Activated CD4-positive, CD25-positive, alpha-beta regulatory T cell (primary cell): Measurements from ENCODE around the gene ANKMY1.
A peak's percentile ranks its signal among the peaks of the same experiment; 100 is the strongest.

ENCODE experiments used
- DNase-seq, 4 experiments: peaks; one replicate each; lab custom pipeline; 2025; lab: John Stamatoyannopoulos, UW

The ANKMY1 gene

DNA sequence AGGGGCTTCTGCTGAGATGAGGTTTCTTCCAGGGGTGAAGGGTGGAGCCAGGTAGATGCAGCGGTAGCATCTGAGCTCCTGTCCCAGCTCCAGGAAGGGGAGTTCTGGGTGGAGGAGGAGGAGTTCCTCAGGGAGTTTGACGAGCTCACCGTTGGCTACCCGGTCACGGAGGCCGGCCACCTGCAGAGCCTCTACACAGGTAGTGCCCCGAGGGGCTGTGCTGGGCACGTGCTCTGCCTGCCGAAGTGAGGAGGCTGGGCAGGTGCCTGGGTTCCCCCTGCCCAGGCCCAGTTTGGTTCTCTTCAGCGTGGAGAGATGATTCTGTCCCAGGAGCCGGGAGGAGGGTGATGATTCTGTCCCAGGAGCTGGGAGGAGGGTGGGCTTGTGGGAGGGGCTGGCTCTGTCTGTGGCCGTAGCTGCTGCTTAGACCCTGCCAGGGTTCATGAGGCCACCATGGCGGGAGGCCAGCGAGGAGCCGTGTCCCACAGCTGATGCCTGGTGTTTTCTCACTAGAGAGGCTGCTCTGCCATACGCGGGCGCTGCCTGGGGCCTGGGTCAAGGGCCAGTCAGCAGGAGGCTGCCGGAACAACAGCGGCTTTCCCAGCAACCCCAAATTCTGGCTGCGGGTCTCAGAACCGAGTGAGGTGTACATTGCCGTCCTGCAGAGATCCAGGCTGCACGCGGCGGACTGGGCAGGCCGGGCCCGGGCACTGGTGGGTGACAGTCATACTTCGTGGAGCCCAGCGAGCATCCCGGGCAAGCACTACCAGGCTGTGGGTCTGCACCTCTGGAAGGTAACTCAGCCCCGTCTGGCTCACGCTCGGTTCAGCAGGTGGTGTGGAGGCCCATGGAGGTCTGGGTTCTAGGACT, 37.0 kb upstream of the ANKMY1 start:
- DNase-seq: no peak

DNA sequence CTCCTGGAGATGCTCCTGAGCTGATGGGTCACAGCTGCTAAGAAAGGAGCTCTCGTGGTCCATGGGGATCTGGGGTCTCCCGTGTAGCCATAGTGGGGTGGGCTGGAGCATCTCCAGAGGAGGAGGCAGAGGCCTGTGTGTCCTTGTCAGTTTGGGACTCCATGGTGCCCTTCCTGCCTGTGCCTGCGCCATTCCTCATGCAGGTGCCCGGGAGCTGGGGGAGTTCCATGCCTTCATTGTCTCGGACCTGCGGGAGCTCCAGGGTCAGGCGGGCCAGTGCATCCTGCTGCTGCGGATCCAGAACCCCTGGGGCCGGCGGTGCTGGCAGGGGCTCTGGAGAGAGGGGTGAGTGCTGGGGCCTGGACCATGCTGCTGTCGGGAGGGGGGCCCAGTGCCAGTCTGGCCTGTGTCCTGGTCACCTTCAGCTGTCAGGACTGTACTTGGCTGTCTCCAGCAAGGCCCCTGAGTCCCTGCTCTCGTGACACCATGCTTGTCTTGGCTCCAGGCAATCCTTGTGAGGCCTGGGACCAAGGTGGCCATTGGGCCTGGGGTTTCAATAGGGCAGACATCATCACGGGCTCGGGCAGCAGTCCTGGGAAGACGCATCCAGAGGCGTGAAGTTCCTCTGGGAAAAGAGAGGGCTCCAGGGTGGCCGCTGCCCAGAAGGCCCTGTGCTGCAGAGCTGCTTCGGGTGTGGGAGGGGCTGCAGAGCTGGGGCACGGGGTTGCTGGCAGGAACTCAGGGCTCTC, 36.1 kb upstream of the ANKMY1 start:
- no peak for DNase-seq

DNA sequence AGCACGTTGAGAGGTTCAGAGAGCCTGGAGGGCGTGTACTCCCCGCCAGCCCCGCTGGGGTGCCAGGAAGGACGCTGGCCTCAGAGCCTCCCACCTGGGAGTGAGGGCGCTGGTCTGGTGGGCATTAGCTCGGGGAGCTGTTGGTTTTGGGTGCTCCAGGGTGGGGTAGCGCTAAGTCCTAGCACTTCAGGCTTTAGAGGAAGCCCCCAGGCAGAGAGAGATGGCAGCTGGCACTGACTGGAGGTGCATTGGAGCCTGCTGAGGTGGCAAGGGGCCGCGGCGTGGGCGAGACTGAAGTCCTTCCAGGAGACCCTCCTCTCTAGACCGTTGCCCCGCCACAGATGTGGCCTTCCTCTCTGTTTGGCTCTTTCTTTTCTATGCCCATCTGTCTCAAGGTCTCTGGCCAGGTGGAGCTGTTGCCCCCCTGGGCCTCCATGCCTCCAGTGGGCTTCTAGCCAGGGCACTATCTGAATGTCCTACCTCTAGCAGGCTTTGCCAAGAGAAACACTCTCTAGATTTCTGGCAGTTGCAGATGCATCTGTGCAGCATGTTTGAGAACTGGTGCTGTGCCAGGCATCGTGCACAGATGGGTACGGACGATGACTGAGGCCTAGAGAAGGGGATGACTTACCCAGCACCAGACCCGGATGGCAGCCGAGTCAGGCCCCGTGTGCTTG, 35.4 kb upstream of the ANKMY1 start:
- no peak for DNase-seq

DNA sequence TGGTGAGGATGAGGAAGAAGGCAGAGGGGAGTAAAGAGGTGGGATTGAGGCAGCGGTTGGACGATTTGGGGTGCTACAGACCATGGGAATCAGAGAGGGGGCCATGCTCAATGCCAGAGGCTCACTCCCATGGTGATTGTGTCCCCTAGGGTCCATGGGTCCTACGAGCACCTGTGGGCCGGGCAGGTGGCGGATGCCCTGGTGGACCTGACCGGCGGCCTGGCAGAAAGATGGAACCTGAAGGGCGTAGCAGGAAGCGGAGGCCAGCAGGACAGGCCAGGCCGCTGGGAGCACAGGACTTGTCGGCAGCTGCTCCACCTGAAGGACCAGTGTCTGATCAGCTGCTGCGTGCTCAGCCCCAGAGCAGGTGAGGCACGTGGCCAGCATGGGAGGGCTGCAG, 34.0 kb upstream of the ANKMY1 start:
- DNase-seq: no peak

DNA sequence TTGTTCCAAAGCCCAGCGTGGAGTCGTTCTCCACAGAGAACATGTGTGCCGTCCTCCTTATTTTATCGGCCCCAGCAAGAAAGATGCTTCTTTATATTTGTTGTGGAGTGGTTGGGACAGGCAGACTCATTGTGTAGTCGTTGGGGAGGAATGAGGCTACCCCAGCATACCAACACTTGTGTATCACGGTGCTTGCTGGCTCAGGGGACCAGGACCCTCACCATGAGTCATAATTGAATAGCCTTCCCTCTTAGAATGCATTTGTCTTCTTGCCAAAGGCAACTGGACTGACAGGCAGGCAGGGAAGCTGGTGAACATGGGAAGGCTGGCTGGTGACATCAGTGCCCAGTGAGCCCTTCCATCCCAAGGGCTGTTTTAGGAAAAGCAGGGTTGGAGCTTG, 33.4 kb upstream of the ANKMY1 start:
- no peak for DNase-seq

DNA sequence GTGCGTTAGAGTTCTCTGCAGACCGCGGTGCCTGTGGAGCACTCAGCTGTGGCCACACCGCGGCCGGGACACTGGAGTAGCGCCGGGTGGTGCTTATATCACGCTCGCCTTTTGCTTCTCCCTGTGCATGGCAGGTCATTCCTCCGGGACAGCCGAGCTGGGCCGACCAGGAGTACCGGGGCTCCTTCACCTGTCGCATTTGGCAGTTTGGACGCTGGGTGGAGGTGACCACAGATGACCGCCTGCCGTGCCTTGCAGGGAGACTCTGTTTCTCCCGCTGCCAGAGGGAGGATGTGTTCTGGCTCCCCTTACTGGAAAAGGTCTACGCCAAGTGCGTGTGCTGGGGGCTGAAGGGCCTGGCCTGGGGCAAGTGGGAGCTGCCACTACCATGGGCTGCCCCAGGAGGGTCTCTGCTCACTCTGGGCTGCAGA, 32.9 kb upstream of the ANKMY1 start:
- DNase-seq: no peak

DNA sequence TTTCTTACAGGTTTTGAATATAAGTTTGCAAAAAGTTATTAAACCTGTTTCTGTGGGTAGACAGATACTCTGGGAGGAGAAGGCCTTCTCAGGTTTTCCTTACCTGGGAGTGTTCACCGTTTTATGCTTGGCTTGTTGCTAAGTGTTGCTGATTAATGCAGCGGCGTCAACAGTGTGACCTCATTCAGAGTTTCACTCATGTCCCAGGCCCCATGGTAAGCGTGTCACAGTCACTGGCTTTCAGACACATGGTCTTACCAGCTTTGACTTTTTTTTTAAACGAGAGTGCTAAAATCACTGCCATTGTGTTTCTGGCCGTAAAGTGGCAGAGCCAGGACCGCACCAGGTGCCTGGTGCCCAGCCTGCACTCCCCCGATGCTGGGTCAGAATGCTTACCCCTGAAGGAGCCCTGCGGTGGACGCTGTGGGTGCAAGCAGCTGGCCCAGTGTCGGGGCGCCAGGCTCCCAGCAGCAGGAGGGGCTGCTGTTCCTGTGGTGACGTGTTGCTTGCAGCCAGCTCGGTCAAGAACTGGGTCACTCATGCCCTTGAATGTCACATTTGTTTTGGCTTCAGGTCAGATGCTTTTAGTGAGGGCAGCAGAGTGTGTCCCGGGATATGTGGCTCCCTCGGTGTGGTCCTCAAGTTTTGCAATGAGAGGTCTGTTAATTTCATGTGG, 32.2 kb upstream of the ANKMY1 start:
- DNase-seq: no peak

DNA sequence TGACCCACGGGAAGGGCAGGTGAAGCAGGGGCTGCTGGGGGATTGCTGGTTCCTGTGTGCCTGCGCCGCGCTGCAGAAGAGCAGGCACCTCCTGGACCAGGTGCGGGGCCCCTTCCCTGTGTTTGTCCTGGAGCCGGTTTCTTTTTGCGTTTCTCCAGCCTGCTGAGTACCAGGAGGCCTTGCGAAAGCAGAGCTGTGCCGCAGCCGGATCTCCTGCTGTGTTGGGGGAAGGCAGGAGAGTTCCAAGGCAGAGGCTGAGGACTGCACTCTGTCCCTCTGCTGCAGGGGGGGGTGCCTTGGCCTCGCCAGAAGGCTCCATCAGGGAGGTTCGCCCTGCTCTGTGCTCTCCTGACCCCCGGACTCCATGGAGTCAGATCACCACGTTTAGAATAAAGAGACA, 31.6 kb upstream of the ANKMY1 start:
- no peak for DNase-seq

DNA sequence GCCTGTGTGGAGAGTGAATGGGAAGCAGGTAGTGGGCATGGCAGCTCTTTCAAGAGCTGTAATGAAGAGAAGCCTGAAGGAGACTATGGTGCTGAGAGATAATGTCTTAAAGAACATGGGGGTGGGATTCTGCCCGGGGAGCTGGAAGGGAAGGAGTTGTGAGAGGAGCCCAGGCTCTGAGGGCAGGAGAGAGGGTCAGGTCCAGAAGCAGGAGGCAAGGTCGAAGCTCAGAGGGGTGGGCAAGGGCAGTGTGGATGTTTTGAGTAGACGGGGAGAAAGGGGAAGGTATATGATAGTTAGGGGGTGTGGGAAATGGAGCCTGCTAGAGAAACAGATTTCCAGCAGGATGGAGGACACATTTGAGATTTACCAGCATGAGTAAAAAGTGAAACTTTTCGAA, 30.9 kb upstream of the ANKMY1 start:
- DNase-seq: no peak

DNA sequence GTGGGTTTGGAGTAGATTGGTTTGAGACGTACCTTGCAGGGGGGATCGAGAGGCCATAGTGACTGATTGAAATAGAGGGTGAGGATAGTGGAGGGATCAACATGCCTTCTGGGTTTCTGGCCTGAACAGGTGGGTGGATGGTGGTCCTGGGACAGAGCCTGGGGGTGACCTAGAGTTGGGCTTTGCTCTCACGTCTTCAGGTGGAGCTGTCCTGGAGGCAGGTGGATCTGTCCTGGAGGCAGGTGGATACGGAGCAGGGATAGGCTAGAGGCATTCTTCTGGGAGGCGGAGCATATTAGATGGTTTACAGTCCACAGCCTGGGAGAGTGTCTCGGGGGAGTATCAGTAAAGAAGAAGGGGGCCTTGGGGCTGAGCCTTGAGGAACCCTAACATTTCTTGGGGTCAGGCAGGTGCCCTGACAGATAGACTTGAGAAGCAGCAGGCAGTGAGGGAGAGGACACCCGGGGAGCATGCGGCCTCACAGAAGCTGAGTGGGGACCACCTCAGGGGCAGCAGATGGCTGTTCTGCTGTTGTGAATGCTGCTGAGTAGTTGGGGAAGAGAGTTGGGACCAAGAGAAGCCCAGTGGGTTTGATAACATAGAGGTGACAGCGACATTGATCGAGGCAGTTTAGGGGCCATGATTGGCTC, 30.3 kb upstream of the ANKMY1 start:
- no peak for DNase-seq

DNA sequence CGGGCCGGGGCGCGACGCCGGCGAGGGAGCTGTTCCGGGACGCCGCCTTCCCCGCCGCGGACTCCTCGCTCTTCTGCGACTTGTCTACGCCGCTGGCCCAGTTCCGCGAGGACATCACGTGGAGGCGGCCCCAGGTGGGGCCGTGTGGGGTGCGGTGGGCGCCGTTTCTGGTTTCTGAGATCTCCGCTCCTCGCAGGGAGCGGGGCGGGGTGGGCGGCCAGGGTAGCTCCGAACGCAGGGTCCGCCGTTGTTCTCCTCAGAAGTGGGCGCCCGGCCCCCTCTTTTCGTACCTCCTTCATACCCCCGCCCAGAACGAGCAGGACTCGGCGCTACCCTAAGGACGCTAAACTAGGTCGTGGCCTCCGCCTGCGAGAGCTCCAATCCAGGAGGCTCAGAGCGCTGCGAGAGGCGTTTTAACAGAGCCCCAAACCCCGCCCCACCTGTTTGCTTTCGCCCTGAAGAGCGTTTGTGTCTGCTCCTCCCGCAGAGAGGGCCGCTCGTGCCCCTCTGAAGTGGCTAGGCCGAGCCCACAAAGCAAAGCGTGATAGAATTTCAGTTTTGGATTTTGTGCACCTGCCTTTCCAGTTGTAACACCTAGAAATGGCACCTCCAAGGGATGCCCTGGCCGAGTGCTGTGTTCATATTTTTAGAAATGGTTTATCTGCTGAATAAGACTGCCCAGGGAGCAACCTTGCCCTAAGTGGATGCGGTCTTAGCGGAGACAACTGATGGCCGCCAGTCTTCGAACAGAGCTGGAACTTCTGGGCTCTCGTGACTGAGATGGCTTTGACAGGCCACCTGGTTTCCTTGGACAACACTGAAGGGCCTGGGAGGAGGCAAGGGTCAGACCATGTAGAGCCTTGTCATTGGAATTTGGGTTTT, 29.4 kb upstream of the ANKMY1 start:
- peak in 2 of 4 experiments; percentile 34 to 52 for DNase-seq

DNA sequence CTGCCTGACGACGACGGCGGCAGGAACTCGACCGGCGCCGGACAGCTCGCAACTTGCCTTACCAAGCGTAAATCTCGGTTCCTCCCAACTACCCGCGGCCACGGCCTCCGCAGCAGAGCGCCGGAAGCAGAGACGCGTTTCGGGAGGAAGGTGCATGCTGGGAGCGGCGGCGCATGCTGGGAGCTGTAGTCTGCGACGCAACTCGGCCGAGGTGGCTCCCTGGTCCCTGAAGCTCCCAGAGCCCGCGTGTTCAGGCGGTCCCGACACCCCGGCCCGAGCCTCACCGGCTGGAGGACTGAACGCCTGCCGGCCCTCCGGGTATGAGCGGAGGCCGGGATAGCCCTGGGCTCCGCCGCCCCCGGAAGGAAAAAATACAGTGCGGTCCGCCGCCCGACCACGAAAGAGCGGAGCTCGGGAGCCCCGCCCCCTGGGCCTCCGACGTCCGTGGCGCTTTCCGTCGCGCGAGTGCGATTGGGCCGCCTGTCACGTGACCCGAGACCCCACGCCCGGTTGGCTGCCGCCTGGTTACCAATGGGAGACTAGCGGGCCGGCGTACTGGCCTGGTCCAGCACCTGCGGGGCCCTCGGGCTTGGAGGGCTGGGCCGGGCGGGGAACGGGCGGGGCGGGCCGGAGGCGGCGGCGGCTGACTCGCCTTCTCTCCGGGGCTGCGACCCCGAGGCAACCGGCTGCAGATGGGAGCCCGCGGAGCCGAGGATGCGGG, 28.6 kb upstream of the ANKMY1 start, which contains the start of gene CAPN10:
CAPN10 (plus strand) TSS at position 537 of the 721 bp plus-strand sequence; CDS start at position 715, 178 bp downstream.
- DNase-seq: peak; percentile 91 to 95 (median 92)

DNA sequence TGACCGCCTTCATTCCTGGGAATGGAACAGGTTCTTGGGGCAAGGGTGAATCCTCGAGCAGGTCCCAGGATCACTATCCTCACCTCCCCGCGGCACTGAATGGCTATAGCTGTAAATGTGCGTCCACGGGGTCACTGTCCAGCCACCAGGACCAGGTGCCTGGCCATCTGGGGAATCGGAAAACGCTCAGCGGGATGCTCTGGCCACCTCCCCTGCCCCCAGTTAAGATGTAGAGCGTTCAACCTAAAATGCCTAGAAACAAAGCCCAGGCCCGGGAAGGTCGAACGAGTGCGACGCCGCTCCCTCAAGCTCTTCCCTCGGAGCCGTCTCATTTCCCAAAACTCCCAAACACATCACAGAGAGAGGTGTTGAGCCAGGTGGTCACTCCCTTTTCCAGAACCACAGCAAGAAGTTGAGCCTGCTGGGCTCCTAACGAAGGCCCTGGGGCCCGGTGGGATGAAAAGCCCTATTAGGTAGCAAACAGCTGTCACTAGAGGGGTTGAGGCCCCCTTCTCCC, 28.0 kb upstream of the ANKMY1 start:
- no peak for DNase-seq

DNA sequence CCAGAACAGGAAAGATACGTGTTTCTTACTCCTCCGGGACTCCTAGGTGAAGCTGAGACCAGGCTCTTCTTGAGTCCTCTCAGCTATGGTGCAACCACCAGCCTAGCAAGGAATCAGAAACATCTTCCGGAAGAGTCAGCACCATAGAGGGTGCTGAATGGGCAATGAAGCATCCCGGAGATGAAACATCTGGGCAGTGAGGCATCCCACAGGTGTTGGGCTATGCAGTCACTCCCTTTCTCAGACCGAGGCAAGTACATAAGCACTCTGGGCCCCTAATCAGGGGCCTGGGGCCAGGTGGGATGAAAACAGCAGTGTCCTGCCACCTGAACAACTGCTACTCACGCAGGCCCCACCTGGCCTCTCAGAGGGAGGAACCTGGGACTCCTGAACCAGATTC, 27.3 kb upstream of the ANKMY1 start:
- no peak for DNase-seq

DNA sequence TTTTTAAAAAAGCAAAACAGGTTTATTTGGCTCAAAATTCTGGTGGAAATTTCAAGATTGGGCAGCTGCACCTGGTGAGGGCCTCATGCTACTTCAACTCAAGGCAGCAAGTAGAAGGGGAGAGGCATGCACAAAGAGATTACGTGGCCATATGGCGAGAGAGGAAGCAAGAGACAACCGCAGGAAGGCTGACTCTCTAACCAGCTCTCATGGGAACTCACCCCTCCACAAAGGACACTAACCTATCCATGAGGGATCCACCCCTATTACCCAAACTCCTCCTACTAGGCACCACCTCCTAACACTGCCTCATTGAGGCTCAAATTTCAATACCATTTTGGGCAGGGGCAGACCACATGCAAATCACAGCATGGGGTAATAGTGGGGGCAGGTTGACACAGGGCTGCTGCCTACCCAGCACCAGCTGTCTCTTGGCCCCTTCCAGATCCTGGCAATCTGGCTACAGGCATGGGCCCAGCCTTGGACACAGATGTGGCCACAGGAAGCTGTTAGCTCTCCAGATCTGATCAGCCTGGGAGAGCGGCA, 26.8 kb upstream of the ANKMY1 start:
- no peak for DNase-seq

DNA sequence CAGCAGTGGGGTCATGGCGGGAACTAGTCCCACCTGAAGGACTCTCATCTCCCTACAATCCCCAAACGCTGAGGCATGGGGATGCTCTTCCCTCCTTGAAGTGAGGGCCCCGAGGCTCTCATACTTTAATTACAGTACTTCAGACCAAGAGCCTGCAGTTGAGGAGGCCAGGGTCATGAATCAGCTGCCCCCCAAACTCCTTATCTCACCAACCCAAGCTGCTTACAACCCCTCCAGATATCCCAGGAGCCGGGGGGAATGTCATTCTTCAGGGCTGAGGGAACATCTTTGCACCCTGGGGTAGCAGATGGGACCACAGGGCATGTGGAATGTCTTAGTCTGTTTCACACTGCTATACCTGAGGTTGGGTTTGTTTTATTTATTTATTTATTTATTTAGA, 26.0 kb upstream of the ANKMY1 start:
- DNase-seq: no peak

DNA sequence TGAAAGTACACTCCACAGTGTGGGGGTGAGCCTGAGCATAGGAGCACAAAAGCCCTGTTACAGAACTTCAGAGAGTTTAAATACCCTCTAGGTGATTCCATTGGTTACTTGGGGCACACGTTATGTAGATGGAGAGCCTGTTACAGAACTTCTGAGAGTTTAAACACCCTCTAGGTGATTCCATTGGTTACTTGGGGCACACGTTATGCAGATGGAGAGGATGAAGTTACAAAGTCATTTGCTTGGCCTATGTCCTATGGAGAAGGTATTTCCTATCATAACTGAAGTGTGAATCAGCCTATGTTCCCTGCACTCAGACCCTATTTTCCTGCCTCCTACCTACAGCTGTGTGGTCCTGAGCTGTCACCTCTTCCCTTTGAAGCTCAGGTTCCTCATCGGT, 25.0 kb upstream of the ANKMY1 start:
- DNase-seq: no peak

DNA sequence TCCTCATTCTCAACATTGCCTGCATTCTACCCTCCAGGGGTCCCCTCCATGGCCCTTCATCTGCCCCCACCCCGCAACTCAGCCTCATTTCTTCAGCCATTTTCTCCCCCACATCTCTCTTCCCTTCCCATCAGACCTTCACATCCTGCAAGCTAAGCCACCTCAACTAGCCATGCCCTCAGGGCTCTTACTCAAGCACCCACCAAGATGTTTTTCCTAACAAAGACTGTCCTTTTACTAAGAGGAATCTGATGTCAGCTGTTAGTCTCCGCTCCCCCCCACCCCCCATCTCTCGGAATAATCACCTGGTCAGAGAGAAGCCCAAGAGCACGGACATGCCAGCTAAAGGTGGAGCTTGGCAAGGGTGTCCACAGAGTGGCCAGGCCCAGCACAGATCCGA, 24.0 kb upstream of the ANKMY1 start:
- no peak for DNase-seq
